ENCODE data around the gene LTBP2.

GRCh38 chr14:74476607-74477006 lies 135.4 kb downstream of the LTBP2 start:
- TF ChIP-seq EP300 (conservative IDR thresholded peaks at IDR 0.05; ENCODE audit: poor library complexity, severe bottlenecking) (peak; percentile 13), CTCF (IDR thresholded peaks at IDR 0.05; ENCODE audit: poor library complexity, severe bottlenecking) (no peak), REST (IDR thresholded peaks at IDR 0.05; ENCODE audit: borderline replicate concordance) (no peak), SMC3 (conservative IDR thresholded peaks at IDR 0.05; ENCODE audit: poor library complexity) (no peak), MXI1 (conservative IDR thresholded peaks at IDR 0.05; ENCODE audit: poor library complexity, severe bottlenecking) (peak; percentile 51), POLR2AphosphoS5 (IDR thresholded peaks at IDR 0.05) (no peak), RAD21 (conservative IDR thresholded peaks at IDR 0.05) (no peak)

Measured in neural cell (in vitro differentiated cells).